K562 (cell line): ENCODE measurements around the gene COL4A2. TPM values are rescaled to one million over a fixed set of nuclear protein-coding genes. Genes with fewer than 3 reads are reported as not detected.

ENCODE experiments used
- ATAC-seq: fragments of 200-7000 bp; cut with Tn5 transposase; 3 replicates; pipeline ENCODE4 v1.9.1; 2020; ENCODE audit warnings: moderate library complexity
- BruUV-seq: library from RNA; stranded (reverse); fragments of 400-500 nt; replicated peaks from 2 replicates; lab custom pipeline; 2021; lab: Mats Ljungman, UMichigan
- CTCF ChIA-PET: fragments of 300-600 bp; formaldehyde crosslinking; extraction: SDS; loops from one replicate; lab custom pipeline; 2021; ENCODE audit warnings: low intra/inter-chr PET ratio; lab: Yijun Ruan, JAX
- POLR2A ChIA-PET: fragments of 300-600, 350-650 bp; sonication (Branson Sonifier 250); formaldehyde crosslinking; extraction: SDS; loops from one replicate; lab custom pipeline; 2021; ENCODE audit warnings: antibody characterized with exemption, inconsistent platforms; lab: Yijun Ruan, JAX
- DNase-seq, 4 experiments: peaks; one replicate each; pipeline versions ENCODE4 v3.0.0 to v3.0.0-alpha.2; 2011 to 2018; ENCODE audit warnings: low spot score in 3 of 4, mixed read lengths in 3 of 4; ENCODE audit errors: extremely low read depth in 1 of 4
- FAIRE-seq: peaks from 2 replicates; lab custom pipeline; 2011; peaks lifted over from hg19 to GRCh38; lab: Jason Lieb, UNC
- H2AFZ ChIP-seq: 2 replicates; pipeline ENCODE4 v1.6.0; 2011; ENCODE audit warnings: low read depth, low read length, control low read depth, inconsistent platforms
- H3K27ac ChIP-seq: fragments of 200-600 bp; 3 replicates; pipeline ENCODE4 v1.8.0; 2011; ENCODE audit warnings: low read depth, mild to moderate bottlenecking, control low read depth, inconsistent platforms, low read length, moderate library complexity, mixed read lengths; ENCODE audit errors: extremely low read depth
- H3K27me3 ChIP-seq, 2 experiments: fragments of 300-600 bp in 1 of 2; 2 replicates in 1 of 2; 3 replicates in 1 of 2; pipeline versions ENCODE4 v1.6.0 to v1.8.0; 2011; ENCODE audit warnings: inconsistent platforms in 2 of 2, low read length in 2 of 2, mild to moderate bottlenecking in 1 of 2, mixed read lengths in 1 of 2, moderate library complexity in 1 of 2; ENCODE audit not compliant: control insufficient read depth in 2 of 2, insufficient read depth in 2 of 2
- H3K36me3 ChIP-seq: fragments of 300-600 bp; 3 replicates; pipeline ENCODE4 v1.8.0; 2011; ENCODE audit warnings: mild to moderate bottlenecking, low read length, inconsistent platforms; ENCODE audit not compliant: control insufficient read depth, insufficient read depth
- H3K4me1 ChIP-seq, 2 experiments: fragments of 200-600 bp in 1 of 2; replicated peaks in 1 of 2; 2 replicates in 1 of 2; 3 replicates in 1 of 2; pipeline versions ENCODE4 v1.5.1 to v1.8.0; 2011; ENCODE audit warnings: inconsistent platforms in 2 of 2, low read length in 2 of 2, mild to moderate bottlenecking in 1 of 2, mixed read lengths in 1 of 2, moderate library complexity in 1 of 2; ENCODE audit not compliant: control insufficient read depth in 2 of 2, insufficient read depth in 2 of 2
- H3K4me2 ChIP-seq: 2 replicates; pipeline ENCODE4 v1.6.1; 2011; ENCODE audit warnings: low read length, control low read depth, inconsistent platforms, mixed read lengths; ENCODE audit not compliant: insufficient read depth
- H3K4me3 ChIP-seq: fragments of 200-600 bp; sonication (generic), shearing (Covaris generic); 2 replicates; pipeline ENCODE4 v1.5.1; 2016; ENCODE audit warnings: control low read depth, inconsistent platforms
- H3K79me2 ChIP-seq: fragments of 200-600 bp; 3 replicates; pipeline ENCODE4 v1.8.0; 2011; ENCODE audit warnings: low read length, inconsistent platforms; ENCODE audit not compliant: control insufficient read depth, insufficient read depth
- H3K9ac ChIP-seq, 2 experiments: 2 replicates each; pipeline versions ENCODE4 v1.6.0 to v1.6.1; 2011; ENCODE audit warnings: low read depth in 2 of 2, low read length in 2 of 2, control low read depth in 1 of 2, inconsistent platforms in 1 of 2, mild to moderate bottlenecking in 1 of 2, mixed read lengths in 1 of 2; ENCODE audit not compliant: insufficient read depth in 1 of 2
- H3K9me1 ChIP-seq: one replicate; pipeline ENCODE4 v1.6.0; 2011; ENCODE audit warnings: inconsistent platforms, mild to moderate bottlenecking, low read length, moderate library complexity; ENCODE audit not compliant: control insufficient read depth, insufficient read depth
- H3K9me3 ChIP-seq: replicated peaks from 2 replicates; pipeline ENCODE4 v1.5.1; 2011; ENCODE audit warnings: low read depth, low read length, inconsistent platforms; ENCODE audit not compliant: control insufficient read depth, insufficient read depth
- H4K20me1 ChIP-seq: replicated peaks from 2 replicates; pipeline ENCODE4 v1.6.1; 2011; ENCODE audit warnings: low read length, inconsistent platforms, mixed read lengths; ENCODE audit not compliant: control insufficient read depth, insufficient read depth
- NEUROD1 ChIP-seq: fragments of 150-350 bp; IDR thresholded peaks from 2 replicates; pipeline ENCODE4 v1.6.1; 2014; ENCODE audit warnings: borderline replicate concordance, low read length, low read depth; ENCODE audit not compliant: partially characterized antibody
- ZBTB1 ChIP-seq: sonication (generic); formaldehyde crosslinking; IDR thresholded peaks from 2 replicates; pipeline ENCODE4 v1.8.1; 2023; ENCODE audit warnings: missing genetic modification reagents, low read depth, mild to moderate bottlenecking, borderline replicate concordance
- ZFP30 ChIP-seq: fragments of 250-450 bp; sonication (Bioruptor Pico); IDR thresholded peaks from 2 replicates; pipeline ENCODE4 v1.8.0; 2022; ENCODE audit warnings: moderate library complexity, mild to moderate bottlenecking, inconsistent platforms, borderline replicate concordance
- ZNF184 ChIP-seq: sonication (generic); formaldehyde crosslinking; IDR thresholded peaks from 2 replicates; pipeline ENCODE4 v1.5.0; 2020; ENCODE audit warnings: missing genetic modification reagents
- ZNF239 ChIP-seq: fragments of 250-450 bp; sonication (Bioruptor Pico); IDR thresholded peaks from 2 replicates; pipeline ENCODE4 v1.4.0; 2020; ENCODE audit warnings: mild to moderate bottlenecking
- WGBS: fragments of 100-300 bp; shearing (Covaris generic); methylation state at CpG from one replicate; pipeline ENCODE4 v1.1.6; 2016; ENCODE audit warnings: low coverage, mixed read lengths; ENCODE audit not compliant: insufficient coverage; ENCODE audit errors: missing lambda C conversion rate; 5-methylcytosine and 5-hydroxymethylcytosine counted together
- in situ Hi-C: fragments of 300-500 bp; cut with MboI; formaldehyde crosslinking; loops from 4 replicates; pipeline ENCODE4 v1.15.0; 2018; ENCODE audit warnings: inconsistent platforms, mixed read lengths
- intact Hi-C: fragments of 100-400 bp; cut with micrococcal nuclease; formaldehyde crosslinking; loops from 2 replicates; pipeline ENCODE4 v1.14.2; 2022
- polyA plus RNA-seq, 8 experiments: library from polyadenylated mRNA; depleted of rRNA in 4 of 8; stranded (reverse) in 5 of 8; unstranded in 3 of 8; fragments of >200 nt; fragmentation: Nextera tagmentation in 2 of 8; fragmentation: Illumina TruSeq in 1 of 8; extraction: Ambion mirVana in 2 of 8; extraction: Trizol in 1 of 8; gene quantifications; 2 replicates each; pipeline versions ENCODE4 v1.2.1 to v1.2.3, GENCODE V29; 2011 to 2014; ENCODE audit warnings: inconsistent platforms in 1 of 8, missing spikeins in 1 of 8
- total RNA-seq, 7 experiments: library from RNA; depleted of rRNA in 6 of 7; stranded (reverse); fragments of >200 nt in 6 of 7; fragmentation: Illumina TruSeq in 2 of 7; extraction: Trizol in 2 of 7; gene quantifications; 2 replicates each; pipeline versions ENCODE4 v1.2.1 to v1.2.3, GENCODE V29; 2011 to 2021; ENCODE audit warnings: low replicate concordance in 1 of 7
- TF ChIP-seq, protein P1 (sequence below): fragments of 150-350 bp; conservative IDR thresholded peaks from 2 replicates; pipeline ENCODE4 v1.6.1; 2014; ENCODE audit warnings: low read length
- TF ChIP-seq, protein P2 (sequence below): fragments of 450-650 bp; IDR thresholded peaks from 2 replicates; pipeline ENCODE4 v1.7.0; 2016; ENCODE audit warnings: borderline replicate concordance

Gene COL4A2
- total and polyA plus RNA-seq, 9 of the 15 experiments (the other 6 are each of a cell fraction or from before 2014, with no cell fraction given), result 0.13 to 15.2 (median 8.1) TPM

DNA sequence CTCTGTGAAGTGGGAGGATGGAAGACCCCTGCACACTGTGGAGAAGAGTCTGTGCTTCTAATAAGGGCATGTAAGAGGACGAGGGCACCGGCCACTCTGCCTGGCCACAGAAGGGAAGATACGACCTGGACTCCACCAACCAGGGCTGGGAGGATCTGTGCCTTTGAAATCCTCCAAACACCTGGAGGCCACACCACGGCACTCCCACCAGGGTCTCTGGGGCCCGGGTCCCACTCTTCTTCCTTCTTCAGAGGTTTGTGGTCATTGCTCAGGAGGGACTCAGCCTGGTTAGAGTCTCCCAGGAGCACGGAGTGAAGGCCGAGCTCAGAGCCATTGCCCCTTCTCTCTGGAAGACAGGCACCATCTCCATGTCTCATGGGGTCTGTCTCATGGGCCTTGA, 212.4 kb downstream of the COL4A2 start:
- DNase-seq, result no peak
- Histone ChIP-seq H3K4me2 (no peak overlapping the region), H4K20me1 (no peaks in the 10 kb centered on the region), H3K36me3 (no peaks in the 10 kb centered on the region), H3K9me3 (no peaks in the 10 kb centered on the region), H3K9me1 (no peaks in the 10 kb centered on the region), H3K79me2 (no peaks in the 10 kb centered on the region), H3K27ac (no peak overlapping the region), H3K4me3 (no peak overlapping the region), H3K9ac (no peak overlapping the region), H3K4me1 (peaks cover 5 to 27% of the 10 kb centered on the region in 2 experiments; a peak in 4 of 5 replicates), H3K27me3 (no peaks in the 10 kb centered on the region), H2AFZ (no peak overlapping the region)
- BruUV-seq, result no TSS peak
- ChIA-PET CTCF (no interaction called here), POLR2A (interaction anchor here (0.6 kb wide), 1 partner anchor 9 kb away, joined by 3 read pairs; no protein-coding TSS in a partner anchor)
- in situ Hi-C loops (no loop called here), intact Hi-C loops (no loop called here)
- no peak for ATAC-seq
- 77% methylated on average over 5 of the region's 7 CpGs for WGBS
- TF ChIP-seq, protein P1, sequence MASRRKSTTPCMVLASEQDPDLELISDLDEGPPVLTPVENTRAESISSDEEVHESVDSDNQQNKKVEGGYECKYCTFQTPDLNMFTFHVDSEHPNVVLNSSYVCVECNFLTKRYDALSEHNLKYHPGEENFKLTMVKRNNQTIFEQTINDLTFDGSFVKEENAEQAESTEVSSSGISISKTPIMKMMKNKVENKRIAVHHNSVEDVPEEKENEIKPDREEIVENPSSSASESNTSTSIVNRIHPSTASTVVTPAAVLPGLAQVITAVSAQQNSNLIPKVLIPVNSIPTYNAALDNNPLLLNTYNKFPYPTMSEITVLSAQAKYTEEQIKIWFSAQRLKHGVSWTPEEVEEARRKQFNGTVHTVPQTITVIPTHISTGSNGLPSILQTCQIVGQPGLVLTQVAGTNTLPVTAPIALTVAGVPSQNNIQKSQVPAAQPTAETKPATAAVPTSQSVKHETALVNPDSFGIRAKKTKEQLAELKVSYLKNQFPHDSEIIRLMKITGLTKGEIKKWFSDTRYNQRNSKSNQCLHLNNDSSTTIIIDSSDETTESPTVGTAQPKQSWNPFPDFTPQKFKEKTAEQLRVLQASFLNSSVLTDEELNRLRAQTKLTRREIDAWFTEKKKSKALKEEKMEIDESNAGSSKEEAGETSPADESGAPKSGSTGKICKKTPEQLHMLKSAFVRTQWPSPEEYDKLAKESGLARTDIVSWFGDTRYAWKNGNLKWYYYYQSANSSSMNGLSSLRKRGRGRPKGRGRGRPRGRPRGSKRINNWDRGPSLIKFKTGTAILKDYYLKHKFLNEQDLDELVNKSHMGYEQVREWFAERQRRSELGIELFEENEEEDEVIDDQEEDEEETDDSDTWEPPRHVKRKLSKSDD, result no peak
- TF ChIP-seq ZNF239 (CRISPR knock-in tag), result no peak
- TF ChIP-seq ZNF184 (CRISPR knock-in tag), result no peak
- TF ChIP-seq NEUROD1, result no peak
- no peak for TF ChIP-seq ZFP30
- no peak for TF ChIP-seq ZBTB1 (CRISPR knock-in tag)
- TF ChIP-seq, protein P2, sequence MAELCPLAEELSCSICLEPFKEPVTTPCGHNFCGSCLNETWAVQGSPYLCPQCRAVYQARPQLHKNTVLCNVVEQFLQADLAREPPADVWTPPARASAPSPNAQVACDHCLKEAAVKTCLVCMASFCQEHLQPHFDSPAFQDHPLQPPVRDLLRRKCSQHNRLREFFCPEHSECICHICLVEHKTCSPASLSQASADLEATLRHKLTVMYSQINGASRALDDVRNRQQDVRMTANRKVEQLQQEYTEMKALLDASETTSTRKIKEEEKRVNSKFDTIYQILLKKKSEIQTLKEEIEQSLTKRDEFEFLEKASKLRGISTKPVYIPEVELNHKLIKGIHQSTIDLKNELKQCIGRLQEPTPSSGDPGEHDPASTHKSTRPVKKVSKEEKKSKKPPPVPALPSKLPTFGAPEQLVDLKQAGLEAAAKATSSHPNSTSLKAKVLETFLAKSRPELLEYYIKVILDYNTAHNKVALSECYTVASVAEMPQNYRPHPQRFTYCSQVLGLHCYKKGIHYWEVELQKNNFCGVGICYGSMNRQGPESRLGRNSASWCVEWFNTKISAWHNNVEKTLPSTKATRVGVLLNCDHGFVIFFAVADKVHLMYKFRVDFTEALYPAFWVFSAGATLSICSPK, result no peak
- FAIRE-seq, result no peak
